Endometrial microvascular endothelial cells (primary cell): ENCODE data around the gene ZBTB46. TPM values are rescaled to one million over a fixed set of nuclear protein-coding genes. Genes with fewer than 3 reads are reported as not detected.

Source experiments
- in situ Hi-C: cut with HindIII; loops from 2 replicates; pipeline ENCODE4 v1.10.0; 2017; ENCODE audit warnings: low sequenced_read_pairs, low pct_unique_long_range_greater_than_20kb; ENCODE audit errors: inconsistent ontology term
- total RNA-seq: library from RNA; depleted of rRNA; stranded (reverse); fragments of >200 nt; gene quantifications from one replicate; pipeline ENCODE4 v1.2.3, GENCODE V29; 2015; ENCODE audit errors: inconsistent ontology term

The ZBTB46 gene
- total RNA-seq, 1 donor from 2014 or later, result not detected

DNA sequence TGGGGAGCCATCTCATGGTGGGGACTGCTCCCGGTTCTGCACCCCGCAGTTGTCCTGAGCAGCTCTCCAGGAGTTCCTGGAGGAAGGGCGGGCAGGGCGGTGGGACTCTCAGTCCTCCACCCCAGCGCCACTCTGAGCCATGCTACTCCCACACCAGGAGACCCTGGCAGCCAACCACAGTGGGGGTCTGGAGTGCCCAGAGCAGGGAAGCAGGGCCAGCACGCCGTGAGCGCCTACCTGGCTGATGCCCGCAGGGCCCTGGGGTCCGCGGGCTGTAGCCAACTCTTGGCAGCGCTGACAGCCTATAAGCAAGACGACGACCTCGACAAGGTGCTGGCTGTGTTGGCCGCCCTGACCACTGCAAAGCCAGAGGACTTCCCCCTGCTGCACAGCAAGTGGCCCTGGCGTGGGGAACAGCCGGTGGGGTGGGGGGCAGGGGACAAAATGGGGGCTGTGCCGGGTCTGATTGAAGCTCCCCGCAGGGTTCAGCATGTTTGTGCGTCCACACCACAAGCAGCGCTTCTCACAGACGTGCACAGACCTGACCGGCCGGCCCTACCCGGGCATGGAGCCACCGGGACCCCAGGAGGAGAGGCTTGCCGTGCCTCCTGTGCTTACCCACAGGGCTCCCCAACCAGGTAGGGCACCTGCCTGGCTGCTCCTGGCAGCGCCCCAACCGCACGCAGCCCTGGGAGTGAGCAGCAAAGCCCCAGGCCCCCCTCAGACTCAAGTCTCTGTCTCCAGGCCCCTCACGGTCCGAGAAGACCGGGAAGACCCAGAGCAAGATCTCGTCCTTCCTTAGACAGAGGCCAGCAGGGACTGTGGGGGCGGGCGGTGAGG is 136.3 kb downstream of the ZBTB46 start:
- in situ Hi-C loops, result no loop called here

DNA sequence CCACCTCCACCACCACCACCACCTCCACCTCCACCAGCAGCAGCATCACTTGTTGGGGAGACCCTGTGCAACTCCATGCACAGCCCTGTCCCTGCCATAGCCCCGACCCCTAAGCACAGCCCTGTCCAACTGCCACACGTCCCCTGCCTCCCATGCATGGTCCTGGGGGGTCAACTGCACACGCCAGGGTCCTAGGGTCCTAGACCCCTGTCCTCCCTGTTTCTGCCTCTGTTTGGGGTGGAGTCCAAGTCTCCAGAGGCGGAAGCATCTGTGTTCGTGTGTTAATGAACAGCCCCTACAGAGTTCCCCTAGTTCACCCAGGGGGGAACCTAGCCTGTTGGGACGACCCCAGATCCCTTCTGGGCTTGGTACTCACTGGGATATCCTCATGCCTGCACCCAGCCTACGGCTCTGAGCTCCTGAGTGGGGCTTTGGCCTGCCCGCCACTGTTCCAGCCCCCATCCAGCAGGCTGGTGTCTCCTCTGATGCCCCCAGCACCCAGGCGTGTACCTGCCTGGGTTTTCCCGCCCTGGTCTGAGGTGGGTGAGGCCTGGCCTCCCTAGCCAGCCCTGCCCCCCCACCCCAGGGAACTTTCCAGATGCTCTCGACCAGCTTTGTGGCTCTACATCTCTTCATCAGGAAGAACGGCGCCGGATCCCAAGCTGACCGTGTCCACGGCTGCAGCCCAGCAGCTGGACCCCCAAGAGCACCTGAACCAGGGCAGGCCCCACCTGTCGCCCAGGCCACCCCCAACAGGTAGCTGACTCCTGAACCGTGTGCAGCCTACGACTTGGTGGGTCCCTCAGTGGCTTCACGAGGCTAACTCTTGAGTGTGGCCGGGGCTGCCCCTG is 137.1 kb downstream of the ZBTB46 start:
- in situ Hi-C loops, result no loop called here

Other genes with a start within 250 kb of the ZBTB46 start
- gene GMEB2, start 204.2 kb downstream of the ZBTB46 start, total RNA-seq, result 11.9 TPM
- 0.65 TPM for gene STMN3, start 177.8 kb downstream of the ZBTB46 start, total RNA-seq
- gene RTEL1, start 173.0 kb downstream of the ZBTB46 start, total RNA-seq, result 15.1 TPM
- 175 TPM for gene TNFRSF6B, start 134.6 kb downstream of the ZBTB46 start, total RNA-seq
- 55.7 TPM for gene ARFRP1, start 123.3 kb downstream of the ZBTB46 start, total RNA-seq
- gene ZGPAT, start 123.2 kb downstream of the ZBTB46 start, total RNA-seq, result 39.2 TPM
- 9.3 TPM for gene LIME1, start 94.6 kb downstream of the ZBTB46 start, total RNA-seq
- 17.3 TPM for gene SLC2A4RG, start 91.5 kb downstream of the ZBTB46 start, total RNA-seq
- gene ABHD16B, start 30.2 kb upstream of the ZBTB46 start, total RNA-seq, result not detected
- 174 TPM for gene TPD52L2, start 34.0 kb upstream of the ZBTB46 start, total RNA-seq
- 76.7 TPM for gene DNAJC5, start 63.9 kb upstream of the ZBTB46 start, total RNA-seq
- 19.3 TPM for gene UCKL1, start 125.2 kb upstream of the ZBTB46 start, total RNA-seq
- gene ZNF512B, start 138.7 kb upstream of the ZBTB46 start, total RNA-seq, result 18.3 TPM
- 0.09 TPM for gene SAMD10, start 148.4 kb upstream of the ZBTB46 start, total RNA-seq
- gene PRPF6, start 149.9 kb upstream of the ZBTB46 start, total RNA-seq, result 46.9 TPM
- gene C20orf204, start 204.9 kb upstream of the ZBTB46 start, total RNA-seq, result 0.93 TPM
- gene SOX18, start 218.4 kb upstream of the ZBTB46 start, total RNA-seq, result 0.37 TPM
- 7.2 TPM for gene TCEA2, start 231.9 kb upstream of the ZBTB46 start, total RNA-seq
- gene RGS19, start 248.3 kb upstream of the ZBTB46 start, total RNA-seq, result 10.8 TPM
- not detected for gene OPRL1, start 248.8 kb upstream of the ZBTB46 start, total RNA-seq